Right atrium auricular region (tissue), 2 donors: ENCODE measurements around the gene MDK. TPM values are rescaled to one million over a fixed set of nuclear protein-coding genes. Genes with fewer than 3 reads are reported as not detected.

ENCODE experiments used
- DNase-seq: peaks from one replicate; pipeline ENCODE4 v3.0.0-alpha.2; 2019; ENCODE audit warnings: low spot score
- H3K27ac ChIP-seq, 2 donors: fragments of 200-600 bp; sonication (generic); 1 replicate in 1 of 2; 2 replicates in 1 of 2; pipeline ENCODE4 v1.5.1; 2016 to 2019
- H3K27me3 ChIP-seq, 2 donors: fragments of 200-600 bp; sonication (generic); one replicate each; pipeline versions ENCODE4 v1.5.1 to v1.6.0; 2017 to 2019
- H3K36me3 ChIP-seq: fragments of 200-600 bp; sonication (generic); one replicate; pipeline ENCODE4 v1.5.1; 2016
- H3K4me1 ChIP-seq, 2 donors: fragments of 200-600 bp; sonication (generic); one replicate each; pipeline versions ENCODE4 v1.5.1 to v1.6.0; 2017 to 2019
- H3K4me3 ChIP-seq, 2 donors: fragments of 200-600 bp; sonication (generic); 1 replicate in 1 of 2; 2 replicates in 1 of 2; pipeline ENCODE4 v1.5.1; 2017 to 2019; ENCODE audit warnings: mild to moderate bottlenecking in 1 of 2, moderate library complexity in 1 of 2
- H3K9me3 ChIP-seq, 2 donors: fragments of 200-600 bp; sonication (generic); one replicate each; pipeline ENCODE4 v1.5.1; 2019
- CTCF ChIP-seq, 2 donors: fragments of 200-600 bp; sonication (generic); IDR thresholded peaks; one replicate each; pipeline ENCODE4 v1.5.1; 2019; ENCODE audit warnings: antibody characterized with exemption in 2 of 2
- total RNA-seq, 2 donors: library from RNA; depleted of rRNA; stranded (reverse); fragments of >200 nt; gene quantifications; one replicate each; pipeline ENCODE4 v1.1.0, GENCODE V29; 2016

Gene MDK
- total RNA-seq, 2 donors from 2014 or later, result 11.9 to 26.4 TPM

DNA sequence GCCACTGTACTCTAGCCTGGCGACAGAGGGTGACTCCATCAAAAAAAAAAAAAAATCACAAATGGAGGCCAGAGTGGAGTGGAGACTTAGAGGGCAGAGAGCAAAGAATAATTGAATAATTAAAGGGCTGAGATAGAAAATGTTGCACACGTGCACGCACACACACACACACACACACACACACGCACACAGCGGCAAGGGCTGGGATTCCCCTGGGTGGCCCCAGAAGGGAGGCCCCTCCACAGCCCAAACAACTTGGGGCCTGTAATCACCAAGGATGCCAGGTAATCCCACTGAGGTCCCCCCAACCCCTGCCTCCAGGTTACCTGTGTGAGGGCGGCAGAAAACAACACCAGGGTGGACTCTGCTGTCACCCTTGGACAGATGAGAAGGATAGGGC, 46.2 kb upstream of the MDK start:
- no peak for DNase-seq
- no peak for TF ChIP-seq CTCF (IDR thresholded peaks at IDR 0.05)

DNA sequence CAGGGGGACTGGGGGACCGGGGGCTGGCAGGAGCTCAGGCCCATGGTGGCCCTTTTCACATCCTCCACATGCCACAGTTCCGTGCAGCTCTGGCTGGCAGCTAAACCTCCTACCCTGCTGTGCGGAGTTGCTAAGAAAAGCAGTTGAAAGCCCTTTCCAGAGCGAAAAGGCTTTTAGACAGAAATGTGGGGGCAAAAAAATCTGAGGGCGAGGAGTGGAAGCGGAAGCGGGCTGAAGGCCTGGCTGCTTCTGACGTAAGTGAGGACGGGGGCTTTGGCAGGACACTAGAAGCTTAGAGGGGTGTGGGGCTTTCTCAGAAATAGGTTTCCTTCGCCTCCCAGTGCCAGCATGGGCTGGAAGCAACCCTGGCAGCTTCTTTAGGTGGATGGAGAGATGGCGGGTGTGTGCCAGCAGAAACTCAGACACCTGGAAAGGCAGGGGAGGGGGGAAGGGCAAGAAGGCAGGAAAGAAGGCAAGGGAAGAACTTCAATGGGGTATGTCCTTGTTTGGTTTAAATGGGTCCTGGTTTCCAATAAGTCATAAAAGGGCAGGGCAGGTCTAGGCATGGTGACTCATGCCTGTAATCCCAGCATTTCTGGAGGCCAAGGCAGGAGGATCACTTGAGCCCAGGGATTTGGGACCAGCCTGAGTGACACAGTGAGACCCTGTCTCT, 45.4 kb upstream of the MDK start:
- peak overlapping the region; percentile 66 to 76 for H3K27ac ChIP-seq
- no peak for DNase-seq
- no peak for TF ChIP-seq CTCF (IDR thresholded peaks at IDR 0.05)
- peaks cover 0 to 73% of the 10 kb centered on the region in 2 donors for H3K4me1 ChIP-seq
- H3K9me3 ChIP-seq, result no peaks in the 10 kb centered on the region
- no peak overlapping the region for H3K4me3 ChIP-seq
- H3K36me3 ChIP-seq, result no peaks in the 10 kb centered on the region
- H3K27me3 ChIP-seq, result peaks cover 0 to 8% of the 10 kb centered on the region in 2 donors

More for the DNA sequence above, 46.2 kb upstream of the MDK start:
- Histone ChIP-seq H3K9me3 (no peaks in the 10 kb centered on the region), H3K27ac (peak overlapping the region; percentile 66 to 76), H3K36me3 (no peaks in the 10 kb centered on the region), H3K4me1 (peaks cover 0 to 73% of the 10 kb centered on the region in 2 donors), H3K4me3 (no peak overlapping the region), H3K27me3 (peaks cover 0 to 8% of the 10 kb centered on the region in 2 donors)

DNA sequence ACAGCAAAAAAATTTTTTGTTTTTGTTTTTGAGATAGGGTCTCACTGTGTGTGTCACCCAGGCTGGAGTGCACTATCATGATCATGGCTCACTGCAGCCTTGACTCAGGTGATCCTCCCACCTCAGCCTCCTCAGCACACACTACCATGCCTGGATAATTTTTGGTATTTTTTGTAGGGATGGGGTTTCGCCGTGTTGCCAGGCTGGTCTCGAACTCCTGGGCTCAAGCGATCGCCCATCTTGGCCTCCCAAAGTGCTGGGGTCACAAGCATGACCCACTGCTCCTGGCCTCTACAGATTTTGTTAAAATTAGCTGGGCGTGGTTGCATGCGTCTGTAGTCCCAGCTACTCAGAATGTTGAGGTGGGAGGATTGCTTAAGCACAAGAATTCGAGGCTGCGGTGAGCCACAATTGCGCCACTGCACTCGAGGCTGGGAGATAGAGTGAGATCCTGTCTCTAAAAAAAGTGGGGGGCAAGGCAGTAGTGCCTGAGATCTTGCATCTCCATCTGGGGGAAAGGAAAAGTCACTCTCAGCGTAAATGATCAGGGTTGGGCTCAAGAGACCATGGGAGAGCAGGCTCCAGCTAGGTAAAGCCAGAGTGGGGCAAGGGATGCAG, 44.8 kb upstream of the MDK start:
- H3K4me3 ChIP-seq, result no peak overlapping the region
- peaks cover 0 to 75% of the 10 kb centered on the region in 2 donors for H3K4me1 ChIP-seq
- no peaks in the 10 kb centered on the region for H3K36me3 ChIP-seq
- H3K9me3 ChIP-seq, result no peaks in the 10 kb centered on the region
- no peak for DNase-seq
- peaks cover 0 to 8% of the 10 kb centered on the region in 2 donors for H3K27me3 ChIP-seq
- peak overlapping the region; percentile 66 to 76 for H3K27ac ChIP-seq
- no peak for TF ChIP-seq CTCF (IDR thresholded peaks at IDR 0.05)

DNA sequence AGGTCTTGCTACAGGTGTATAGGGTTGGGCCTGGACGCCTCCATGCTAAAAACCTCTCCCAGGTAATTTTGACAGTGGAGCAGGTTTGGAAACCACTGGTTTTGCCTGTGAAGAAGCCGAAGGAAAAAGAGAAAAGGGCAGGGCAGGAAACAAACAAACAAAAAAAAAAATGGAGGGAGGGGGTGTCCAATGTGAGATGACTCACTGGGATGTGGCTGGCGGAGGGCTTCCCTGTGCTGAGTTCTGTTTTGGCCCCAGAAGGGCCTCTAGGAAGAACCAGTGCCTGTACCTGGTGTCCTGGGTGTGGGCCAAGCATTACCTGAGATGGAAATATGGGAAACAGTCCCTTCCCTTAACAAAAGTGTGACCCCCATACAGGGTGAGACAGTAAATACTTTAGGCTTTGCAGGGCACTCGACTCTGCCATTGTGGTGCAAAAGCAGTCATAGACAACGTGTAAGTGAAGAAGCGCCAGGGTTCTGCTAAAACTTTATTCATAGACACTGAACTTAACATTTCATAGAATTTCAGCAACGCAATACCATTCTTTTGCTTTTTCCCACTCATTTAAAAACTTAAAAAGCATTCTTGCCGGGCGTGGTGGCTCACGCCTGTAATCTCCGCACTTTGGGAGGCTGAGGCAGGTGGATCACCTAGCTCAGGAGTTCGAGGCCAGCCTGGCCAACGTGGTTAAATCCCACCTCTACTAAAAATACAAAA, 43.7 kb upstream of the MDK start:
- no peak overlapping the region for H3K4me3 ChIP-seq
- no peaks in the 10 kb centered on the region for H3K9me3 ChIP-seq
- no peaks in the 10 kb centered on the region for H3K36me3 ChIP-seq
- no peak for TF ChIP-seq CTCF (IDR thresholded peaks at IDR 0.05)
- peaks cover 0 to 2% of the 10 kb centered on the region in 2 donors for H3K27me3 ChIP-seq
- no peak for DNase-seq
- H3K27ac ChIP-seq, result peak overlapping the region; percentile 83 to 97
- peaks cover 0 to 78% of the 10 kb centered on the region in 2 donors for H3K4me1 ChIP-seq

- Histone ChIP-seq H3K27ac (peak overlapping the region; percentile 83 to 97), H3K4me1 (peaks cover 0 to 78% of the 10 kb centered on the region in 2 donors)
These were observed 42.9 kb upstream of the MDK start for GRCh38 chr11:46338636-46338987.

More at GRCh38 chr11:46338636-46338987, 42.9 kb upstream of the MDK start:
- no peak for DNase-seq
- Histone ChIP-seq H3K9me3 (no peaks in the 10 kb centered on the region), H3K27me3 (no peaks in the 10 kb centered on the region), H3K36me3 (no peaks in the 10 kb centered on the region), H3K4me3 (peak overlapping the region; percentile 13 to 36)
- TF ChIP-seq CTCF (IDR thresholded peaks at IDR 0.05), result no peak
